Mucosa of gallbladder (tissue), 1 donor: Measurements from ENCODE around the gene ZNF354C. TPM values are rescaled to one million over a fixed set of nuclear protein-coding genes. Genes with fewer than 3 reads are reported as not detected.
"Not testable (repeated sequence)": the region's sequence is repeated elsewhere in the genome, so short reads cannot be mapped to it uniquely, and the experiment has no call there.

ENCODE experiments used
- DNase-seq: peaks from one replicate; pipeline ENCODE4 v3.0.0-alpha.2; 2020; ENCODE audit warnings: low spot score
- total RNA-seq: library from RNA; stranded (reverse); gene quantifications from one replicate; pipeline ENCODE4 v1.2.1, GENCODE V29; 2021
- donor health status: DM: no; HTN: no; CAD: no.

The ZNF354C gene
- 6.9 TPM for total RNA-seq

DNA sequence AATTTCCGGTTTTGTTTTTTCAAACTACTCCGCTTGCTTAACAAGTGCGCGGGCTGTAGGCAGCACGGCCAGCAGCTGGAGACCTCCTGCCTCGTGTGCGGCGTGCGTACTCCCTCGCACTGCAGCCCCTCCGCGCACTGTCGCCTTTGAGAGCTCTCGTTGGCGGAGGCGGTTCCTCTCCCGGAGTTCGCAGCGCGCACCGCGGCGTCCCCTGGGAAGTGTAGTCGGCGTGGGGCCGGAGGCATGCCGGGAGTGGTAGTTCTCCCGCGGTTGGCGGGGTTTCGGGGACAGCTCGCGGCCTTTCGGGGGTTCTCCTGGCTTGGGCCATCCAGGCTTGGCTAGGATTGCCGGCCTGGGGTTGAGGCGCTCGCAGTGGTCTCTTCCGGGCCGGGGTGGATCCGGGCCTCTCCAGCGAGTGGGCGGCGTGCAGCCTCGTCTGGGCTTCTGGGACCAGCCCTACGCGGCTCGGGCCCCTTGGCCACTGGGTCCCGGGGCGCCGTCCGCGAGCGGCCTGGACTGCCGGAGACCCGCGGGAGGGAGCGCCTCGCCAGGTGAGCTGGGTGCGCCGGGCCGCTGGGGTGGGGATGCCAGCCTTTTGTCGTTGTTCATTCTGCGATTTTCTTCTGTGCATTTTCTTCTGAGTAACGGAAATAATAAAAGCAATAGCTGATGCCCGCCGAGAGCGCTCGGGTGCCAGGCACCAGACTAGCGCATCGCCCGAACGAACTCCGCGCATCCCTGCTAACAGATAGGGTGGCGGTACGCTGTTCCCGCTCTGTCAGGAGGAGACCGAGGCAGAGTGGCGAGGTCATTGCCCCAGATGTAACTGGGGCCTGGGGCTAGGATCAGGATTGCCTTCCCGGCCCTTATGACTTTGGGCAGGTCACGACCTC is at the start of gene ZNF354C:
TSS of gene ZNF354C (plus strand) at position 258 of the 893 bp plus-strand sequence. CDS start 1,696 bp downstream, outside the sequence.
- peak; percentile 86 for DNase-seq

DNA sequence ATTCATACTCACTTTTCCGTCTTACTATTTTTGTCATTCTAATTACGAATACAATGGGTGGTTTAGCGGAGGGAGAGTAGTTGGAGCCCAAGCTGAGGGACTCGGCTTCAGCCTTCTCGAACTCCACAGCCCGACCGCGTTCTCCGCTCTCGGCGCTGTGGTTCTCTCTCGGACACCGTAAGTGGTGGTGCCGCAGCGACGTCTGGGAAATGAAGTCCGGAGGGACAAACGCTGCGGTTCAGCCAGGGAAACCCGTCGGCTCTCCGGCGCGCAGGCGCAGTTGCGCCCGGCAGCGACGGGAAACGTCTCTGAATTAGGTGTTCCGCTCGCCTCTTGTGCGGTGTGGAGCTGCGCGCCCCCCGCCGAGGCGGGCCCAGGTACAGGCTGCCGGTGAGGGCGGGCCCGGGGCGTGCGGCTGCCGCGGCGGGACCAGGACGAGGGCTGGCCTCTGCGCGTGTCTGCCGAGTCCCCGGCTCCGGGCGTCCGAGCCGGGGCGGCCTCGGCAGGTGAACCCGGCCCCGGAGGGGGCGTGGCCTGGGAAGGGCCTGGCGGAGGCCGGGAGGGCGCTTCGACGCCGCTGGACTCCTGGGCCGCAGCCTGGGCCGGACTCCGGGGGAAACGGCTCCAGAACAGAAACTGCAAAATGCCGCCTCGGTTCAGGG is 36.5 kb upstream of the ZNF354C start, which contains the start of gene ZNF879:
TSS of gene ZNF879 (plus strand) at position 277 of the 662 bp plus-strand sequence. CDS start 1,201 bp downstream, outside the sequence.
- peak; percentile 96 for DNase-seq

DNA sequence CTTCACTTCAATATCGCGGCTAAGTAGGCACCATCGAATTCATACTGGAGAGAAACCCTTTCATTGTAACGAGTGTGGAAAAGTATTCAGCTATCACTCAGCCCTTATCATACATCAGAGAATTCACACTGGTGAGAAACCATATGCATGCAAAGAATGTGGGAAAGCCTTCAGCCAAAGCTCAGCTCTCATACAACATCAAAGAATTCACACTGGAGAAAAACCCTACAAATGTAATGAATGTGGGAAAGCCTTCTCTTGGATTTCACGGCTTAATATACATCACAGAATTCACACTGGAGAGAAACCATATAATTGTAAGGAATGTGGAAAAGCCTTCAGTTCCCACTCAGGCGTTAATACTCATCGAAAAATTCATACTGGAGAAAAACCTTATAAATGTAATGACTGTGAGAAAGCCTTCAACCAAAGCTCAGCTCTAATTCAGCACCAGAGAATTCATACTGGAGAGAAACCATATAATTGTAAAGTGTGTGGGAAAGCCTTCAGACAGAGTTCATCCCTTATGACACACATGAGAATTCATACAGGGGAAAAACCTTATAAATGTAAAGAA is 27.1 kb upstream of the ZNF354C start:
- DNase-seq = no peak

DNA sequence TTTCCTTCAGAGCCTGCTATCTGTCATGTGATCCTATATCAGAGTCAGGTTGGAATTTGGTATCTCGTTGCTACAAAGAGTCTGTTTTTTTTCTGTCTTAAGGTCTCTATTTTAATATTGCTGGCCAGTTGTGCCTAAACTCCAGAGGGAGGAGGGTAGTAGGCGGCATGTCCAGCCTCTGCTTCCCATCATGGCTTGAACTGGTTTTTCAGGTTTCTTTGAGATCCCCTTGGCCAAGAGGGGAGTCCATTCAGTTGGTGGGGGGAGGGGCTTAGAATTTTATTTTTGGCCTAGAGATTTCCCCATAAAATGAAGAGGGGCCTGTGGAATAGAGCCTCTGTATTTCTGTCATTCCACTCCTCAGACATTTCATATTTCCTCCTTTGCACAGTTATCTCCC is 15.4 kb upstream of the ZNF354C start:
- no peak for DNase-seq

DNA sequence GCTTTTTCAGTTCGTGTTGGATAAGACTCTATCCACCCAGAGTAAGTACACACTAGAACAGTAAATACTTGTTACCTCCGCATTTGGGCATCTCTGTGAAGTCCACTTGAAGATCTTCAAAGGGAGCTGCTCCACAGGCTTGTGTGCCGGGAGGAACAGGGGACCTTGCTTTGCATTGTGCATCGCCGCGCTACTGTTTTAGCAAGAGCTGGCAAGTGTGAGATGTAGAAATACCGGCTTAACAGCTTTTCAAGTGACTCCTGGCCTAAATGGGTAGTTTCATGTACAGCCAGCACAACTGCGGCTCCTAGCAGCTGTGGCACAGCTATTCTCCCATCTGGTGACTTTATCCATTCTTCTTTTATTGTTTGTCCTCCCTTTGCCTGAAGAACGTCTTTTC is 8.4 kb upstream of the ZNF354C start:
- DNase-seq = no peak

DNA sequence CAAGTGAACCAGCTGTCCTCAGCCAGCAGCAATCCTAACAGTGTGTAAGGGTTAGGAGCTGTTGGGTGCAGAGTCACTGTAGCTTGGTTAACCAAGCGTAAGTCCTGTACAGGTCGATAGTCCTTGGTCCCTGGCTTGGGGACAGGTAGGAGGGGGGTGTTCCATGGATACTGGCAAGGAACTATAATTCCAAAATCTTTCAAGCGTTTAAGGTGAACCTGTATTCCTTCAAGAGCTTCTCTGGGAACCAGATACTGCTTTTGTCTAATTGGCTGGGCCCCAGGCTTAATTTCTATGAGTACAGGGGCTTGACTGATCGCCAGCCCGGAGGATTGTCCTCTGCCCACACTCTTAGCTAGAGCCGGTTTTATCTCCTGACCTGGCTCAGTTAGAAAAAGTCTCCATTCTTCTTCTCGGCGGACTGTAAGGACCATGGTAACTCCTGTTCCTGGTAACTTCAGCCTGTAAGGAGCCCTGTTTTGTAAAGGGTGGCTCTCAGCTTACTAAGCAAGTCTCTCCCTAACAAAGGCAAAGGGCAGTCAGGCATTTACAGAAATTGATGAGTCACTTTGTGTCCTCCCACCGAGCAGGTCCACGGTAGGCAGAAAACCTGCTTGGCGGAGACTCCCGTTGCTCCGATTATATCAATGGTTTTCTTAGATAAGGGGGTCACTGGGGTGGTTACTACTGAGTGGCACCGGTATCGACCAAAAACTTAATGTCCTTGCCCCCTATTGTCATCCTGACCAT is 6.0 kb upstream of the ZNF354C start:
- DNase-seq = no peak

DNA sequence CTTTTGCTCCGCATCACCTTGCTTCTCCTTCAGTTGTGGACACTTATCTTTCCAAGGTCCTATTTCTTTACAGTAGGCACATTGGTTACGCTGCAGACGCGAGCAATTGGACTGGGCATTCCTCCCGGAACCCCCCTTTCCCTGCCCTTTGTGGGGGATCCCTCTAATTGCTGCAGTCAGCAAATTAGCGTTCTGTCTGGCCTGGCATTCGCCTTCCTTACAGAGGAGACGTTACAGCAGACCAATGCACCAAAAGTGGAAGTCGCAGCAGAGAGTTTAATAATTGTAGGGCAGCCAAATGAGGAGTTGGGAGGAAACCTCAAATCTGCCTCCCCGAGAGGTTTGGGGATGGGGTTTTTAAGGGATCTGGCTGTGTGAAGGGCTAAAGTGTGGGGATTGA is 5.3 kb upstream of the ZNF354C start:
- no peak for DNase-seq

DNA sequence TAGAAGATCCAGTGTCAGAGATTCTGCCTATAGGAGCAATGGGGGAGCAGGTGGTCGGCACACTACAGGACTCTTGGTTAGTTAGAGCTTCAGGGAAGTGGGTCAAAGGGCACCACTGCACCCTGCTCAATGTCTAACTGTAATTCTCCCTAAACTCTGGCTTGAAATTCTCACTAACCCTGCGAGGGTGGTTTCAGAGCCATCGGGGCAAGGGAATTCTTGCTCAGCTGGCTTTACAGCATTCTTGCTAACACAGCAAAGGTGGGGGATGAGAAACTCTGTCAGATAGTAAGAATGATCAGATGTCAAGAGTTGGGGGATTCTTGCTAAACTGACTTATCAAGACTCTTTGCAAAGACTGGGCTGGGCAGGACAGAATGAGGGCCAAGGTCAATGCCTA is 4.7 kb upstream of the ZNF354C start:
- DNase-seq = no peak

DNA sequence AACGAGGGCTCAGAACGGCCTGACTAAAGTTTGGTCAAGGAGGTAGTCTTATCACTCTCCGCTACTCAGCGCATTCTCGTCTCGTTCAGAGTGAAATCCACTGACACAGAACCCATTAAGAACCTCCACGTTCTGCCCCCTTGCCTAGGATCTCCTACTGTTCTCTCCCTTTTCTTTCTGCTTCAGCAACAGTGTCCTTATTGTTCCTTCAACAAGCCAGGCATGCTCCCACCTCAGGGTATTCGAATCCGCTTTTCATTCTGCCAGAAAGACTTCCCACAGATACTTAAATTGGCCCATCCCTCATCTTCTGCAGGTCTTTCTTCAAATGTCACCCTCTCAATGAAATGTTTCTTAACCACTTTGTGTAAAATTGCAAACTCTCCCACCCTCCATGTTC is 4.3 kb upstream of the ZNF354C start:
- DNase-seq = no peak

DNA sequence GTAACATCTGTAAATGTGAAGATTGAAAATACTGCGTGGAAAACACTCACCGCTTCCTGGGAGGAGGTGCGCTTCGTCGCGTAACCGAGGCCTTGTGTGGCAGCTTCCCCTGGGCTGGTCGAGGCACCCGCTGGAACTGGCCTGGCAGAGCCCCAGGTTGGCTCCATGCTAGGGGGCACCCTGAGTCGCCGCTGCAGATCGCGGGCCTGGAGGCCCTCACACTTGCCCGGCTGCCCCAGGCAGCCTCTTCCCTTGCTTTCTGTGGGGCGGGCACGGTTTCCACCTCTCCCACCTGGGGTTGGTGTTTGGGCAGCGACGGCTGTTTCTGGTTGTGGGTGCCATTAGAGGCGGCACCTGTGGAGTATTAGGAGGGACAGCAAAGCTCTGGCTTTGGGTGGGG is 852 bp downstream of the ZNF354C start:
- no peak for DNase-seq

DNA sequence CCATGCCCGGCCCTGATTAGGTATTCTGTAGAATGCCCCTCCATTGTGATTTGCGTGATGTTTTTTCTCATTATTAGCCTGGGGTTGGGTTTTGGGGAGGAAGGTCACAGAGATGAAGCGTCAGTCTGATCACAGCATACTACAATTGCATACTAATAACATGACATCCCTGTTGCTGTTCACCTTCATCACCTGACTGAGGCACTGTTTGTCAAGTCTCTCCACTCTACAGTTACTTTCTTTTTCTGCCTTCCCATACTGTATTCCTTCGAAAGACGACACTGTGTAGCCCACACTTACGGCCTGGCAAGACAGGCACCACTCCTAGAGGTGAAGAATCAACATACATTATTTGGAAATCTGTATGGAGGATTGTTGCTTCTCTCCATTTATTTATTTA is 5.5 kb downstream of the ZNF354C start:
- DNase-seq = no peak

DNA sequence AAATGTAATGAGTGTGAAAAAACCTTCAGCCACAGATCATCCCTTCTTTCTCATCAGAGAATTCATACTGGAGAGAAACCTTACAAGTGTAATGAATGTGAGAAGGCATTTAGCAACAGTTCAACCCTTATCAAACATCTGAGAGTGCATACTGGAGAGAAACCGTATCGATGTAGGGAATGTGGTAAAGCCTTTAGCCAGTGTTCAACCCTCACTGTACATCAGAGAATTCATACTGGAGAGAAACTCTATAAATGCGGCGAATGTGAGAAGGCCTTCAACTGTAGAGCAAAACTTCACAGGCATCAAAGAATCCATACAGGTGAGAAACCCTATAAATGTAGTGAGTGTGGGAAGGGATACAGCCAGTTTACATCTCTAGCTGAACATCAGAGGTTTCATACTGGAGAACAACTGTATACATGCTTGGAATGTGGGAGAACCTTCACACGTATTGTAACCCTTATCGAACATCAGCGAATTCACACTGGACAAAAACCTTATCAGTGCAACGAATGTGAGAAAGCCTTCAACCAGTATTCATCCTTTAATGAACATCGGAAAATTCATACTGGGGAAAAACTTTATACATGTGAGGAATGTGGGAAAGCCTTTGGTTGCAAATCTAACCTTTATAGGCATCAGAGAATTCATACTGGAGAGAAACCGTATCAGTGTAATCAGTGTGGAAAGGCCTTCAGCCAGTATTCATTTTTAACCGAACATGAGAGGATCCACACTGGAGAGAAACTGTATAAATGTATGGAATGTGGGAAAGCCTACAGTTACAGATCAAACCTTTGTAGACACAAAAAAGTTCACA is 19.2 kb downstream of the ZNF354C start:
- DNase-seq = no peak

DNA sequence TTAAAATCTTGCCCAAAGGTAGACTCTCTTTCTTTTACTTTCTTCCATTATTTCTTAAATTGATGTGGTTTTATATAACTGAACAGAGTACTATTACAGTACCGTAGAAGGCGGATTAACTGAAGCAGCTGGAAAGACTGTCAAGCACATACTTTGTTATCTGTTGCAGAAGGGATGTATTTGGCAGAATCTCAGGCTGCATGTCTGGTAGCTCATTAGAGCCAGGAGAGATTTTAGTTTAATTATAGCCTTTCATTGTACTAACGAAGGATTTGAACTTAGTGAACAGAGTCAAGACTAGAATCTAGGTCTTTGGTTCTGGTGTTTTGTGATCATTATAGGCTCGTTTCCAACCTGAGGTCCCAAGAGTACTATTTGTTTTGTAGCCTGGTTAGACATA is 20.6 kb downstream of the ZNF354C start:
- no peak for DNase-seq

DNA sequence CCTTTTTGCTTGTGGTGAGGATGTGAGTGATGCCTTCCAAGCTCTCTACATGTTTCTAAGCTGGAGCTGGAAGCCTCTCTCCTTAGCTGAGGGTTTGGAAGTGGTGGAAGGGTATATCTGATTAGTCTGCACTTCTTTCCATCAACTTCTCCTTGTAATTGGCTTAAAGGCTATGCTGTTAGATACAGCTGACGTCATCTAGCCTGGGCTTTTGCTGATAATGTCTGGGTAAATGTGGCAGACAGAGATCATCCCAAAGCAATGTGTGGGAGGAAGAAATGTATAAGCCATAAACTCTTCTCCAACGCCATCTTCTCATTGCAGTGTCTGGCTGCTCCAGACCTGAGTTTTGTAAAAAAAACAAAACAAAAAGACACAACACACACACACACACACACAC is 29.3 kb downstream of the ZNF354C start:
- no peak for DNase-seq

DNA sequence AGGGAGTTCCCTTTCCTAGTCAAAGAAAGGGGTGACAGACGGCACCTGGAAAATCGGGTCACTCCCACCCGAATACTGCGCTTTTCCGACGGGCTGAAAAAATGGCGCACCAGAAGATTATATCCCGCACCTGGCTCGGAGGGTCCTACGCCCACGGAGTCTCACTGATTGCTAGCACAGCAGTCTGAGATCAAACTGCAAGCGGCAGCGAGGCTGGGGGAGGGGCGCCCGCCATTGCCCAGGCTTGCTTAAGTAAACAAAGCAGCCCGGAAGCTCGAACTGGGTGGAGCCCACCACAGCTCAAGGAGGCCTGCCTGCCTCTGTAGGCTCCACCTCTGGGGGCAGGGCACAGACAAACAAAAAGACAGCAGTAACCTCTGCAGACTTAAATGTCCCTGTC is 41.1 kb downstream of the ZNF354C start:
- not testable (repeated sequence) for DNase-seq

DNA sequence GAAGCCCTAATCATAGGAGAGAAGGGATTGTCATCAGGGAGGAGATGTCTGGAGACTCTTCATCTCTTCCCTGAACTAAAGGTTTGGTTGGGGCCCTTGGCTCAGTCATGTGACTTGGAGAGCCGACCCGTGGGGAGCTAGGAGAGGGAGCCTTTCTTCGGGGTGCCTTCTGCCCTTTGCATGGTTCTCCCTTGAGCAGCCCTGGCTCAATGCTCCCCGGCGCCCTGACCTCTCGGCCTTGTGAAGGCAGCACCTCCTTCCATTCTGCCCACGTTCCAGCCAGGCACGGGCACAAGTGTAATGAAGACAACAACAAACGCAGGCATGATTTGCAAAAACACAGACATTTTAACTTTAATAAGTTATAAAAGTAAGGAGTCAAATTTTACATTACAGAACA is 50.4 kb downstream of the ZNF354C start:
- no peak for DNase-seq

DNA sequence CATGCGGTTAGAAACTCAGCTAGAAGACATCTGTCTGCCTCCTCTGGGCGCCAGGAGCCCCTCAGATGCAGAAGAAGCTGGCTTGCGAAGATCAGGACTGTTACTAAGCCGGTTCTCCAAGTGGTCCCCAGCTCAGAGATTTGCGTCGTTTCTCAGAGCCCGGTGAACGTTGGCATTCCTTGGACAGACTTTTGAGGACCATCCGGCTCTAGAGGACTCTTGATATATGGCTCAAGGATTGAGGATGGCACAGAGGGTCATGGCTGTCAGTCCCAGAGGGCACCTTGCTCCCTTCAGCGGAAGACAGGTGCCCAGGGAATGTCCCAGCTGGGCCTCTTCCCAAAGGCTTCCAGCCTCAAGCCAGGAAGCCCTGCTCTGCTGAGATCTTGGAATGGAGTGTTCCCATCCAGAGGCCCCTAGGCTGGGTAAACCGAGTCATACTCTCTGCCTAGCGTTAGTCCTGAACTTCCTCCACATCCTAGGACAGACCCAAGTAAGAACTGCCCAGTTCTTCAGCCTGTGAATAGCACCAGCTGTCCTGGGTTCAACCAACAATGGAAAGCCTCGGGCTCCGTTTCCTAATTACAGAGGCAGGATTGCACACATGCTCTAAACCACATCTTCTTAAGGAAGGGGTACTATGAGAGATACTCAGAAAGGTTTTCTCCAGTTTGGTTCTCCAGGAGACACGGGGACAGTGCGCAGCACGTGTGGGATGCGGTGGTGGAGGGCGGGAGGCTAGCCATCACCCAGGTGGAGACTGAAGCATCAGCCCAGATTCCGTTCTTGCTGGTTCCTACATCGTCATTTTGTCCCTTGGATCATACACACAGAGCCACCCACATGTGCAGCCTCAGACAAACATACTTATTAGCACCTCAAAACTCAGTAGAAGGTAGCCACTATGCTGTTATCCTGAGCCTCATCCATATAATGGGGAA is 51.4 kb downstream of the ZNF354C start:
- DNase-seq = peak; percentile 8

DNA sequence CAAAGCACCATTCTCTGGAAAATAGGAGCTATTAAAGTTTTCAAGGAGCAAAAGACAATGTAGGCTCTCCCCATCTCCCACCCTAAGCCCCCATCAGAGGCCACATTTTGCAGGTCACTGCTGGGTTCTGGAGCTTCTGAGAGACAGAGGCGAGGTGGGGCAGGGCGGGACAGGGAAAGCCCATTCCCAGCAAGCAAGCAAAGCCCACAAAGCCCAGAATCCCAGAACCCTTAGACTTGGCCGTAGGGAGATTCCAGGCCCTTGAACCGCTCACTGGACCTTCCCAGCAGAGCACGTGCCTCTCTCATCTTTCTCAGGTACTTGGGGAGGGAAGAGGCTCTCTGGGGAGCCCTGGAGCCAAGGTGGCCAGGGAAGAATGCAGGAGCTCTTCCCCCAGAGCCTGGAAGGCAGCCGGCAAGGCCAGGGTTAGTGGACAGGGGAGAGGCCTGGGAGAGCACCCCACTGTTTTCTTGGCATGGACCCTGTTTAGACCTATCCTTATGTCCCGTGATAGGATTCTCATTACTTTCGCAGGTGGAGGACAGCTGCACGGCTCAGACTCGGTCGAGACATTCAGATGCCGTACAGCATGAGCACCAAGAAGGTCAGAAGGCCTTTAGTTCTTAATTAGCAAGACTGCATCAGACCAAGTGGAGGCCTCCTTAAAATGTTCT is 52.4 kb downstream of the ZNF354C start:
- DNase-seq = peak; percentile 6

DNA sequence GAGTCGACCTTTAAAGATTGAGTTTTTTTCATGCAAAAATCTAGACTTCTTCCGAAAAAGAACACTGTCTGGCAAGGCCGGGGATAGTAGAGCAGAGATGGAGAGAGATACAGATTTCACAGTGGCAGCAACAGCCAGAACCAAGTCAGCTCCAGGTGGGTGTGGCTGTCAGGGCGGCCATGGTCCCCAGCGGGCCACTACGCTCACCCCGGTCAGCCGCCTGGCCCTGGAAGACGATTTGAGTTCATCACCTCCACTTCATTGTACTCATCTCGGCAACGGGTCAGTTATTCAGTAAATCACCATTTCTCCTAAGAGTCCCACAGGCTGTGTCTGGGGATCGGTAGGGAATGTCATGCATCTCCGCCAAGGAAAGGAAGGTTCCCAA is 53.0 kb downstream of the ZNF354C start:
- DNase-seq = peak; percentile 6
